OCI-LY7 (cell line): ENCODE results near the gene ALK. TPM values are rescaled to one million over a fixed set of nuclear protein-coding genes. Genes with fewer than 3 reads are reported as not detected.

ENCODE experiments used
- BruUV-seq: library from RNA; stranded (reverse); fragments of 400-500 nt; replicated peaks from 2 replicates; lab custom pipeline; 2021; lab: Mats Ljungman, UMichigan
- CTCF ChIA-PET: fragments of 300-600 bp; sonication (Branson Sonifier 250); formaldehyde crosslinking; loops from one replicate; lab custom pipeline; 2022; ENCODE audit warnings: antibody characterized with exemption; ENCODE audit not compliant: unreplicated experiment; lab: Charles Lee
- POLR2A ChIA-PET: fragments of 300-600 bp; sonication (Branson Sonifier 250); formaldehyde crosslinking; loops from one replicate; lab custom pipeline; 2022; ENCODE audit warnings: antibody characterized with exemption; lab: Charles Lee
- DNase-seq: peaks from one replicate; pipeline ENCODE4 v3.0.0-alpha.2; 2015; ENCODE audit warnings: low spot score
- H2AFZ ChIP-seq: fragments of 200-600 bp; sonication (generic), shearing (Covaris generic); 2 replicates; pipeline ENCODE4 v1.6.1; 2014; ENCODE audit warnings: mild to moderate bottlenecking, antibody characterized with exemption, low read length, moderate library complexity
- H3K27ac ChIP-seq: fragments of 200-600 bp; sonication (generic); 2 replicates; pipeline ENCODE4 v1.5.1; 2014; ENCODE audit warnings: mixed run types, low read depth, mild to moderate bottlenecking, moderate library complexity, low read length, inconsistent platforms; ENCODE audit not compliant: poor library complexity, severe bottlenecking
- H3K36me3 ChIP-seq: fragments of 200-600 bp; sonication (generic); 2 replicates; pipeline ENCODE4 v1.6.1; 2014; ENCODE audit warnings: mild to moderate bottlenecking, antibody characterized with exemption, low read length, moderate library complexity, mixed read lengths; ENCODE audit not compliant: insufficient read depth
- H3K4me1 ChIP-seq: fragments of 200-600 bp; sonication (generic); 2 replicates; pipeline ENCODE4 v1.5.1; 2014; ENCODE audit warnings: mild to moderate bottlenecking, low read length; ENCODE audit not compliant: insufficient read depth, poor library complexity, severe bottlenecking
- H3K4me2 ChIP-seq: fragments of 200-600 bp; sonication (generic); 2 replicates; pipeline ENCODE4 v1.6.1; 2014; ENCODE audit warnings: mild to moderate bottlenecking, low read length
- H3K4me3 ChIP-seq: fragments of 200-600 bp; sonication (generic); 2 replicates; pipeline ENCODE4 v1.5.1; 2014; ENCODE audit warnings: mild to moderate bottlenecking, low read depth, low read length; ENCODE audit not compliant: poor library complexity, severe bottlenecking
- H3K79me2 ChIP-seq: fragments of 200-600 bp; sonication (generic); 2 replicates; pipeline ENCODE4 v1.6.1; 2016; ENCODE audit warnings: low read depth, mild to moderate bottlenecking, low read length, moderate library complexity, mixed read lengths; ENCODE audit not compliant: insufficient read depth
- H3K9me2 ChIP-seq: fragments of 200-600 bp; sonication (generic); 2 replicates; pipeline ENCODE4 v1.6.1; 2016; ENCODE audit warnings: mild to moderate bottlenecking, low read length, mixed read lengths; ENCODE audit not compliant: insufficient read depth
- H3K9me3 ChIP-seq: fragments of 200-600 bp; sonication (generic); 2 replicates; pipeline ENCODE4 v1.6.1; 2014; ENCODE audit warnings: mild to moderate bottlenecking, mixed run types, low read length, mixed read lengths
- H4K20me1 ChIP-seq: fragments of 200-600 bp; sonication (generic); 2 replicates; pipeline ENCODE4 v1.6.1; 2014; ENCODE audit warnings: mild to moderate bottlenecking, antibody characterized with exemption, low read length, moderate library complexity, mixed read lengths; ENCODE audit not compliant: insufficient read depth
- EZH2phosphoT487 ChIP-seq: fragments of 200-600 bp; sonication (generic); IDR thresholded peaks from 2 replicates; pipeline ENCODE4 v1.6.1; 2018; ENCODE audit warnings: low read depth, borderline replicate concordance, mild to moderate bottlenecking, mixed run types, antibody characterized with exemption, low read length, moderate library complexity, mixed read lengths
- intact Hi-C: fragments of 100-400 bp; cut with micrococcal nuclease; formaldehyde crosslinking; loops from one replicate; pipeline ENCODE4 v1.10.0; 2022; ENCODE audit not compliant: unreplicated experiment
- total RNA-seq, 2 experiments: library from RNA; depleted of rRNA in 1 of 2; stranded (reverse); fragments of >200 nt in 1 of 2; shearing (Covaris generic) in 1 of 2; gene quantifications; 2 replicates each; pipeline ENCODE4 v1.2.3, GENCODE V29; 2014 to 2022
- TF ChIP-seq, protein P1 (sequence below): fragments of 200-600 bp; sonication (generic); conservative IDR thresholded peaks from 2 replicates; pipeline ENCODE4 v1.5.1; 2014; ENCODE audit warnings: mild to moderate bottlenecking, antibody characterized with exemption, low read length, moderate library complexity, mixed read lengths

ALK gene
- total RNA-seq, 2 experiments from 2014 or later = 0.09 TPM; not detected in 1

DNA sequence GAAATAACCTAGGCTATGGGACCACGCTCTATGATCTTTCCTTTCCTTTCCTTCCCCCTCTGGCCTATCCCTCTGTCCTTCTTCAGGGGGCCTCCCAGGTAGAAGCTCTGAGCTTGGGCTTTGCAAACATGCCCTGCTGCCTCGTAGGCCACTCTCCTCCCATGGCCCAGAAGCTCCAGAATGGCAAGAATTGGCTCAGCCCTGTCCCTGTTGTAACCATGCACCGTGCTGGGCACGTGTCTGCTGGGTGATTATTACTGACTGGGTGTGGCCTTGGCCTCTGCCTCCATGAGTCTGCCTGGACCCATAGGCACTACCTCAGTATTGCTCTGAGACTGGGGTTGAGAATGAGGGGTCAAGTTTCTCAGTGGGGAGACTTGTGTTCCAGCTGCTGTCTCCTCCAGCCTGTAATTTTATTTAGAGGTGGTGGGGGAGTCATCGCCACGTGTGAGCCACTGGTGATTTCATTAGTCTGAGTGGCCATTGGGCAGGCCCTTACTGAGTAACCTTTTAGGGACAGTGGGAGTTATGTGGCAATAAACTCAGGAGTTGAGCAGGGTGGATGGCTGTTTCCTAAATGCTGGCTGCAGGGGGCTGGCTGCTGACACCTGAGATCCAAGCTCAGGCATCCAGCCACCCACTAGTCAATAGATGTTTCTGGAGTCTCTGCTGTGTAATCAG is 648.2 kb downstream of the ALK start:
- no peaks in the 10 kb centered on the region; the same call in 1 of the 2 replicates for H4K20me1 ChIP-seq
- no TSS peak for BruUV-seq
- no peaks in the 10 kb centered on the region for H3K4me1 ChIP-seq
- TF ChIP-seq, protein P1, sequence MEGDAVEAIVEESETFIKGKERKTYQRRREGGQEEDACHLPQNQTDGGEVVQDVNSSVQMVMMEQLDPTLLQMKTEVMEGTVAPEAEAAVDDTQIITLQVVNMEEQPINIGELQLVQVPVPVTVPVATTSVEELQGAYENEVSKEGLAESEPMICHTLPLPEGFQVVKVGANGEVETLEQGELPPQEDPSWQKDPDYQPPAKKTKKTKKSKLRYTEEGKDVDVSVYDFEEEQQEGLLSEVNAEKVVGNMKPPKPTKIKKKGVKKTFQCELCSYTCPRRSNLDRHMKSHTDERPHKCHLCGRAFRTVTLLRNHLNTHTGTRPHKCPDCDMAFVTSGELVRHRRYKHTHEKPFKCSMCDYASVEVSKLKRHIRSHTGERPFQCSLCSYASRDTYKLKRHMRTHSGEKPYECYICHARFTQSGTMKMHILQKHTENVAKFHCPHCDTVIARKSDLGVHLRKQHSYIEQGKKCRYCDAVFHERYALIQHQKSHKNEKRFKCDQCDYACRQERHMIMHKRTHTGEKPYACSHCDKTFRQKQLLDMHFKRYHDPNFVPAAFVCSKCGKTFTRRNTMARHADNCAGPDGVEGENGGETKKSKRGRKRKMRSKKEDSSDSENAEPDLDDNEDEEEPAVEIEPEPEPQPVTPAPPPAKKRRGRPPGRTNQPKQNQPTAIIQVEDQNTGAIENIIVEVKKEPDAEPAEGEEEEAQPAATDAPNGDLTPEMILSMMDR = no peak
- no peak for TF ChIP-seq EZH2phosphoT487
- no peaks in the 10 kb centered on the region for H3K79me2 ChIP-seq
- no peak overlapping the region for H3K27ac ChIP-seq
- no peak for DNase-seq
- ChIA-PET POLR2A (no interaction called here), CTCF (no interaction called here)
- no peaks in the 10 kb centered on the region for H3K9me3 ChIP-seq
- no peaks in the 10 kb centered on the region for H3K9me2 ChIP-seq
- no peaks in the 10 kb centered on the region for H3K36me3 ChIP-seq
- no peak overlapping the region for H2AFZ ChIP-seq
- H3K4me3 ChIP-seq = no peak overlapping the region
- H3K4me2 ChIP-seq = no peak overlapping the region
- intact Hi-C loops = no loop called here

DNA sequence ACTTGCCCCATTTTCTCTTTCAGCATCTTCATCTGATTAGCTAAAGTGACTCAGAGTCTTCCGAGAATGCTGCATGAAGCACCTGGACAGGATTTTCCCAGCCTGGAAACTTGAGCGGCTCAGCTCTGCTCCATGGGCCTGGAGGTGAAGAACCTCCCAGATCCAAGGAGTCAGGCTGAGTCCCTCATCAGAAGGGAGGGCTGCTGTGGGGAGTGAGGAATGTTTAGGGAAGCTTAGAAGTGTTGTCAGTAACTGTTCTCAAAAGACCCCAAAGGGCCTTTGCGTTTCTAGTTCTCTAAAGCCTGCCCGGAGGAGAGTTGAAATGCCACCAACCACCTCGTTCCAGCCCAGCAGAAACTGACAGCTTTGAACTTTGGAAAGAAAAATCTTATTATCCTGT is 649.1 kb downstream of the ALK start:
- Histone ChIP-seq H3K79me2 (no peaks in the 10 kb centered on the region), H2AFZ (no peak overlapping the region), H3K4me3 (no peak overlapping the region), H3K27ac (no peak overlapping the region), H3K36me3 (no peaks in the 10 kb centered on the region), H4K20me1 (no peaks in the 10 kb centered on the region; the same call in 1 of the 2 replicates), H3K9me2 (no peaks in the 10 kb centered on the region), H3K9me3 (no peaks in the 10 kb centered on the region), H3K4me2 (no peak overlapping the region), H3K4me1 (no peaks in the 10 kb centered on the region)
- POLR2A ChIA-PET = no interaction called here
- DNase-seq = no peak
- TF ChIP-seq EZH2phosphoT487 = no peak
- TF ChIP-seq, protein P1 = no peak
- no TSS peak for BruUV-seq
- CTCF ChIA-PET = no interaction called here
- intact Hi-C loops = no loop called here

DNA sequence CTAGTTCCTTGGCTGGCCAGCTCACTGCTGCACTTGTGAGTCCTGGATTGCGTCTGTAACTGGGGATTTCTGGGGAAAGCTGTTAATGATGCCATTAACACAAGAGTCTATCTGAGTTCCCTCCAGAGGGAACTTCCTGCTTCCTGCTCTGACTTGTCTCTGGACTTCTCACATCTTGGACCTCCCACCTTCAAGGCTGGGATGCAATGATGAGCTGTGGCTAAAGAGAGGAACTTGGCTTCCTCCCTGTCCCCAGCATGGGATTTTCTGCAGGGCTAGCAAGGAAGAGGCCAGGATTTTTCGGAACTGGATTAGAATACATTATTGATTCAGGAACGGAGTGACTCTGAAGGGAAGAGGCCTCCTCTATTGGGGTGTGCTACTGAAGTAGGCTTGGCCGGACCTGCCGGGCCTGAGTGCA is 650.7 kb downstream of the ALK start:
- no peak overlapping the region for H3K27ac ChIP-seq
- POLR2A ChIA-PET = no interaction called here
- H3K36me3 ChIP-seq = no peaks in the 10 kb centered on the region
- H3K4me3 ChIP-seq = no peak overlapping the region
- H3K79me2 ChIP-seq = no peaks in the 10 kb centered on the region
- no TSS peak for BruUV-seq
- no peak for DNase-seq
- CTCF ChIA-PET = no interaction called here
- H3K4me1 ChIP-seq = no peaks in the 10 kb centered on the region
- H3K9me2 ChIP-seq = no peaks in the 10 kb centered on the region
- no peak overlapping the region for H2AFZ ChIP-seq
- H3K4me2 ChIP-seq = no peak overlapping the region
- TF ChIP-seq EZH2phosphoT487 = no peak
- TF ChIP-seq, protein P1 = no peak
- intact Hi-C loops = no loop called here
- no peaks in the 10 kb centered on the region for H3K9me3 ChIP-seq
- H4K20me1 ChIP-seq = no peaks in the 10 kb centered on the region; the same call in 1 of the 2 replicates
